Cardiac fibroblast (primary cell): ENCODE results near the gene ROS1.

Source experiments
- DNase-seq, 2 donors: peaks; one replicate each; pipeline versions ENCODE4 v3.0.0 to v3.0.0-alpha.2; 2010; ENCODE audit warnings: low read depth in 2 of 2
- H3K4me3 ChIP-seq, 2 donors: replicated peaks in 1 of 2; 1 replicate in 1 of 2; 2 replicates in 1 of 2; pipeline ENCODE4 v1.5.1; 2011; ENCODE audit warnings: low read depth in 2 of 2, low read length in 2 of 2, mild to moderate bottlenecking in 2 of 2, moderate library complexity in 1 of 2
- TF ChIP-seq, protein P1 (sequence below): IDR thresholded peaks from one replicate; pipeline ENCODE4 v1.5.1; 2011; ENCODE audit warnings: low read depth, mild to moderate bottlenecking, low read length, inconsistent platforms

ROS1 gene

DNA sequence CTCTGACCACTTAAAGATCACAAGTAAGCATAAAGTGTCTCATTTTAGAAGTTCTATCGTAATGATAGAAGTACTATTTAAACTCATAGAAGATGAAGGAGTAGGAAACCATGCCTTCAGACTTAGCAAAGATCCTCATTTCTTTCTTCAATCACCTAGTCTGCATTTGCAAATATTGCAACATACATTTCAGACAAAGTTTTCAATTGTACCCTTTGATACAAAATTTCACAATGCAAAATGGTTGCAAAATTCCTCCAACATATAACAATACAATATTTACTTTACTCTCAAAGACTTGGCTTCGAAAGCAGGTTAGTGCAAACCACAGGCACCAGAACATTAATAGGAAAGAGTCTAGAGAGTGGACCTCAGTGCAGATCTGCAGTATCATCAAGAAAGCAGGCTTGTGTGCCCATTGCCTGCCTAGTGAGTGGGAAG is 16.1 kb upstream of the ROS1 start:
- TF ChIP-seq, protein P1, sequence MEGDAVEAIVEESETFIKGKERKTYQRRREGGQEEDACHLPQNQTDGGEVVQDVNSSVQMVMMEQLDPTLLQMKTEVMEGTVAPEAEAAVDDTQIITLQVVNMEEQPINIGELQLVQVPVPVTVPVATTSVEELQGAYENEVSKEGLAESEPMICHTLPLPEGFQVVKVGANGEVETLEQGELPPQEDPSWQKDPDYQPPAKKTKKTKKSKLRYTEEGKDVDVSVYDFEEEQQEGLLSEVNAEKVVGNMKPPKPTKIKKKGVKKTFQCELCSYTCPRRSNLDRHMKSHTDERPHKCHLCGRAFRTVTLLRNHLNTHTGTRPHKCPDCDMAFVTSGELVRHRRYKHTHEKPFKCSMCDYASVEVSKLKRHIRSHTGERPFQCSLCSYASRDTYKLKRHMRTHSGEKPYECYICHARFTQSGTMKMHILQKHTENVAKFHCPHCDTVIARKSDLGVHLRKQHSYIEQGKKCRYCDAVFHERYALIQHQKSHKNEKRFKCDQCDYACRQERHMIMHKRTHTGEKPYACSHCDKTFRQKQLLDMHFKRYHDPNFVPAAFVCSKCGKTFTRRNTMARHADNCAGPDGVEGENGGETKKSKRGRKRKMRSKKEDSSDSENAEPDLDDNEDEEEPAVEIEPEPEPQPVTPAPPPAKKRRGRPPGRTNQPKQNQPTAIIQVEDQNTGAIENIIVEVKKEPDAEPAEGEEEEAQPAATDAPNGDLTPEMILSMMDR: no peak
- DNase-seq: peak; percentile 70 to 95
- H3K4me3 ChIP-seq: peak overlapping the region in 1 of 2 donors; percentile 13

DNA sequence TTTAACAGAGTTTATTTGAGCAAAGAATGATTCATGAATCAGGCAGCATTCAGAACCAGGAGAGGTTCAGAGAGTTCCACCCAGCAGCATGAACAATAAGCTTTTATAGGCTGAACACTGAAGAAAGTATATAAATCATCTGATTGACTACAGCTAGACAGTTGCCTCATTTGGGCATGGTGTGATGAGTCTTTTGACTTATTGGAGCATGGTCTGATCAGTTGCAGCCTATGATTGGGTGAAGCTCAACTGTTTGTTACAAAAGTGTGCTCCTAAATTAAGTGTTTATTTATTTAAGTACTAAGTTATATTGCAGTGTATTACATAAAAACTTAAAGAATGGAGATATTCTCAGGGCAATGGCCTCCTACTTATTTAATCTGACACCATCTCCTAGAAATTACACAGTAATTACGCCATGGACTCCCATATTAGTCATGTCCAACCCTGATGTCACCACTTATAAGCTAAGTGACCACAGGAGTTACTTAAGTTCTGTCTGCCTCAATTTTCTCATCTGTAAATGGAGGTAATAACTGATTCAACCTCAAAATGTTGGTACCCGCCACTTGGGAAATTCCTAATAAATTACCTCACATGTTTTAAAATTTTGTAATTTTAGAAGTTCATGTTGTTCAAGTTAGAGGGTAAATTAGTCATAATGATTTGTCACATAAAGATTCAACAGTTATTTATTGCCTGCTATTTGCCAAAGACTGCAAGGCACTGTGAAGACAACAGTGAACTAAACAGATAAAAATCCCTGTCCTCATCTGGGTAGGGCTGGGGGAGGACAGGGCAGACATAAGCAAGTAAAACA is 15.2 kb upstream of the ROS1 start:
- TF ChIP-seq, protein P1: no peak
- peak overlapping the region in 1 of 2 donors; percentile 13 for H3K4me3 ChIP-seq
- DNase-seq: peak; percentile 66 to 98

DNA sequence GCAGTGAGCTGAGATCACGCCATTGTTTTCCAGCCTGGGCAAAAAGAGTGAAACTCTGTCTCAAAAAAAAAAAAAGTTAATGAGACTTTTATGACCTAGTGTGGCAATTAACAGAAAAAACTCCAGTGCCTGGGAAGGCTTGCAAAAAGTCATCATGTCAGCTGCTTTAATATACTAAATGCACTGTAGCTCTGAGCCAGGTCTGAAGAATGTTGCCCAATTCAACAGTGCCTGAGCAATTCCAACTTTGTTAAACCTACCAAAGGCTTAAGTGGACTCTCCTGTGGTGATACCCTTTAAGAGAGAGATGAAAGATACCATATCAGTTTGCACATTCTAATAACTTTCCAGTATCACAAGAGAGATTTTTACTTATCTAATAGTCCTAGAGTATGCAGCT is 6.5 kb upstream of the ROS1 start:
- no peak overlapping the region for H3K4me3 ChIP-seq
- TF ChIP-seq, protein P1: no peak
- peak in 1 of 2 donors; percentile 32 for DNase-seq

DNA sequence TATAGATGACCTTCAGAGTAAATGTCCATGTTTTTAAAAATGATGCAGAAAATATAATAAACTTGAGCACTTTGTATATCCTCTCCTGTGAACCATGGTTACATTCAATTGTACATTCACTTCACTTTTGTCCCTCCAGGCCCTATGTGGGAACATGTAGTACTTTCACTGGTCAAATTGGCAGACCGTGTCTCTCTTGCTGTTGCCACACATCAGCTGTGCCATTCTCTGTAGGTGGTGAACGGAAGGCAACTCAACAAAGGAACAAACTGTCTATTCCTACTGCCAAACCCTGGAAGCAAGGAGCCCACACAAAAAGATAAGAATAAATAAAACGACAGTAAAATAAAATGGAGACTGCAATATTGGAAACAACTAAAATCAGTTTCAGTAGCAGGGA is 2.0 kb downstream of the ROS1 start:
- TF ChIP-seq, protein P1: no peak
- no peak for DNase-seq
- H3K4me3 ChIP-seq: no peak overlapping the region

DNA sequence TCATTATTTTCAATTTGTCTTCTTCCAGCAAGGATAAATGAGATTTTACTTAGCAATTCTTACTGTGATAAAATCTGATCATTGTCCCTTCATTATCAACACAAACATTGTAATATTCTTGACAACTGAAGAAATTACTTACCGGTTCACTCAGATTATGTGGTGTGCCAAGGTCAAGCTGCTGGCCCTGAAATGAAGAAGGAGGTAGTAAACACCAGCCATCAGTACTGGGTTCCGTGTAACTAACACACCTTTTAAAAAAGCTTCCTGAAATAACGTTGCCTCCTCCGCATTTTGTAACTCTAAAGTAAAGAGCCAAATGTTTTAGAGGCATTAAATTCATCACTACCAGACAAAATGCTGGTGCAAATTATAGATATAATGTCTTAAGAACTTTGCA is 7.4 kb downstream of the ROS1 start:
- no peak overlapping the region for H3K4me3 ChIP-seq
- TF ChIP-seq, protein P1: no peak
- no peak for DNase-seq

DNA sequence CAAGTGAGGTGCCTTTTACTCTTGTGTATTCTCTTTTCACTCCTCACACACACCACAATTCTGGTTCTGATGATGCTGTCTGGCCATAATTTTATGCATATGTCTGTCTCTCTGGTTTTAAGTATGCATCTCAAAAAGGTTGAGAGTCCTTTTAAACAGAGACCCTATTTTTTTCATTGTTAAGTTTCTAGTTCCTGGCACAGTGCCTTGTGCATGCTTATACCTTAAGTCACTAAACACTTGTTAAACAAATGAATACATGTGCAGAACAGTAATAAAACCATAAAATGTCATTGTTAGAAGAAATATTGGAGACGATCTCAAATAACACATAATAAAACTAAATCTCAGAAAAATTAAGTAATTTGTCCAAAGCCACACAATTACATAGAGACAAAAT is 7.9 kb downstream of the ROS1 start:
- no peak overlapping the region for H3K4me3 ChIP-seq
- DNase-seq: no peak
- TF ChIP-seq, protein P1: no peak
